Activated CD8-positive, alpha-beta memory T cell treated with anti-CD3 and anti-CD28 coated beads, Interleukin-2, amount 10 ng/mL, durations not matched to agents 7 days and 5 days (primary cell): Measurements from ENCODE around the gene GSX1. TPM values are rescaled to one million over a fixed set of nuclear protein-coding genes. Genes with fewer than 3 reads are reported as not detected.
"Not testable (repeated sequence)": the region's sequence is repeated elsewhere in the genome, so short reads cannot be mapped to it uniquely, and the experiment has no call there.

Source experiments
- ATAC-seq: fragments of 150-1000 bp; cut with Tn5 transposase; one replicate; pipeline ENCODE4 v1.10.0; 2021; ENCODE audit warnings: moderate library complexity
- CTCF ChIA-PET: fragments of 350-600 bp; sonication (Branson Sonifier 250); formaldehyde crosslinking; loops from one replicate; lab custom pipeline; 2021; ENCODE audit warnings: antibody characterized with exemption; lab: Charles Lee
- DNase-seq: peaks from one replicate; pipeline ENCODE4 v3.0.0-alpha.2; 2020
- H3K27ac Mint-ChIP-seq: one replicate; pipeline ENCODE4 v1.8.0; 2021; ENCODE audit warnings: mild to moderate bottlenecking, mixed read lengths
- H3K27me3 Mint-ChIP-seq: one replicate; pipeline ENCODE4 v1.8.0; 2021; ENCODE audit warnings: mixed read lengths
- H3K36me3 Mint-ChIP-seq: one replicate; pipeline ENCODE4 v1.8.0; 2021; ENCODE audit warnings: mild to moderate bottlenecking, mixed read lengths
- H3K4me1 Mint-ChIP-seq: one replicate; pipeline ENCODE4 v1.8.0; 2021; ENCODE audit warnings: mixed read lengths
- H3K4me3 Mint-ChIP-seq: one replicate; pipeline ENCODE4 v1.8.0; 2021; ENCODE audit warnings: mild to moderate bottlenecking, moderate library complexity, mixed read lengths
- H3K9me3 Mint-ChIP-seq: one replicate; pipeline ENCODE4 v1.8.0; 2022; ENCODE audit warnings: low read depth, mixed read lengths
- total RNA-seq, 2 experiments: library from RNA; stranded (reverse); gene quantifications; one replicate each; pipeline ENCODE4 v1.2.3, GENCODE V29; 2021

GSX1 gene
- total RNA-seq: not detected

GRCh38 chr13:27792393-27793218 lies at the start of gene GSX1:
GSX1 (plus strand) TSS chr13:27792483; CDS start chr13:27792691, 208 bp downstream.
- Mint-ChIP-seq H3K4me1 (peaks cover 29% of the 10 kb centered on the region), H3K27ac (peak within 1 kb of the TSS; percentile 22)

GRCh38 chr13:27744801-27745200 lies 47.5 kb upstream of the GSX1 start:
- no peak for DNase-seq
- no peaks in the 10 kb centered on the region for H3K36me3 Mint-ChIP-seq
- H3K27ac Mint-ChIP-seq: no peak overlapping the region
- no peak for ATAC-seq
- no peaks in the 10 kb centered on the region for H3K9me3 Mint-ChIP-seq
- CTCF ChIA-PET: no interaction called here
- no peaks in the 10 kb centered on the region for H3K4me1 Mint-ChIP-seq
- peaks cover 9% of the 10 kb centered on the region for H3K27me3 Mint-ChIP-seq
- H3K4me3 Mint-ChIP-seq: no peak overlapping the region

More at GRCh38 chr13:27792393-27793218, at the start of gene GSX1:
- CTCF ChIA-PET: no interaction called here
- DNase-seq (peak; percentile 63), ATAC-seq (peak; percentile 51)
- peaks cover 87% of the 10 kb centered on the region for H3K27me3 Mint-ChIP-seq
- H3K36me3 Mint-ChIP-seq: peaks cover 5% of the 10 kb centered on the region
- H3K9me3 Mint-ChIP-seq: no peaks in the 10 kb centered on the region
- H3K4me3 Mint-ChIP-seq: peak within 1 kb of the TSS; percentile 64

- DNase-seq (no peak), ATAC-seq (no peak)
- H3K27ac Mint-ChIP-seq: no peak overlapping the region
- no peaks in the 10 kb centered on the region for H3K36me3 Mint-ChIP-seq
- H3K9me3 Mint-ChIP-seq: no peaks in the 10 kb centered on the region
- H3K4me1 Mint-ChIP-seq: no peaks in the 10 kb centered on the region
- H3K27me3 Mint-ChIP-seq: peaks cover 8% of the 10 kb centered on the region
- CTCF ChIA-PET: no interaction called here
- no peak overlapping the region for H3K4me3 Mint-ChIP-seq
Measured at GRCh38 chr13:27745301-27745700, 47.0 kb upstream of the GSX1 start.

- not testable (repeated sequence) for H3K9me3 Mint-ChIP-seq
Measured at GRCh38 chr13:27748143-27748542, 44.1 kb upstream of the GSX1 start.

GRCh38 chr13:27751953-27752532 lies 40.2 kb upstream of the GSX1 start:
- Mint-ChIP-seq H3K9me3 (no peaks in the 10 kb centered on the region), H3K36me3 (no peaks in the 10 kb centered on the region), H3K27ac (no peak overlapping the region), H3K27me3 (peaks cover 21% of the 10 kb centered on the region), H3K4me3 (no peak overlapping the region), H3K4me1 (no peaks in the 10 kb centered on the region)
- no peak for DNase-seq
- CTCF ChIA-PET: interaction anchor here (1.6 kb wide), 1 partner anchor 74 kb away, joined by 3 read pairs; no protein-coding TSS in a partner anchor
- no peak for ATAC-seq

More at GRCh38 chr13:27748143-27748542, 44.1 kb upstream of the GSX1 start:
- ATAC-seq, H3K36me3 Mint-ChIP-seq, CTCF ChIA-PET, H3K4me3 Mint-ChIP-seq, H3K4me1 Mint-ChIP-seq, DNase-seq, H3K27ac Mint-ChIP-seq: not testable (repeated sequence)
- H3K27me3 Mint-ChIP-seq: peaks cover 26% of the 10 kb centered on the region

- ATAC-seq (no peak), DNase-seq (no peak)
- peaks cover 32% of the 10 kb centered on the region for H3K27me3 Mint-ChIP-seq
- no peak overlapping the region for H3K4me3 Mint-ChIP-seq
- H3K36me3 Mint-ChIP-seq: no peaks in the 10 kb centered on the region
- H3K4me1 Mint-ChIP-seq: no peaks in the 10 kb centered on the region
- H3K9me3 Mint-ChIP-seq: no peaks in the 10 kb centered on the region
- H3K27ac Mint-ChIP-seq: no peak overlapping the region
- CTCF ChIA-PET: interaction anchor here (1.4 kb wide), 1 partner anchor 61 kb away, joined by 4 read pairs; no protein-coding TSS in a partner anchor
Measured at GRCh38 chr13:27765650-27766049, 26.6 kb upstream of the GSX1 start.

GRCh38 chr13:27770809-27771208 lies 21.5 kb upstream of the GSX1 start:
- CTCF ChIA-PET: interaction anchor here (1.0 to 5.2 kb wide), 6 partner anchors 9 to 60 kb away, joined by 3 to 46 read pairs (median 6); no protein-coding TSS in a partner anchor

GRCh38 chr13:27772651-27773425 lies 19.4 kb upstream of the GSX1 start:
- H3K36me3 Mint-ChIP-seq: no peaks in the 10 kb centered on the region
- no peak for DNase-seq
- CTCF ChIA-PET: interaction anchor here (2.4 to 5.2 kb wide), 2 partner anchors 53 to 56 kb away, joined by 9 to 46 read pairs; no protein-coding TSS in a partner anchor
- no peak for ATAC-seq
- H3K4me3 Mint-ChIP-seq: no peak overlapping the region
- no peaks in the 10 kb centered on the region for H3K9me3 Mint-ChIP-seq
- no peak overlapping the region for H3K27ac Mint-ChIP-seq
- peaks cover 49% of the 10 kb centered on the region for H3K27me3 Mint-ChIP-seq
- H3K4me1 Mint-ChIP-seq: no peaks in the 10 kb centered on the region

More at GRCh38 chr13:27770809-27771208, 21.5 kb upstream of the GSX1 start:
- Mint-ChIP-seq H3K27ac (no peak overlapping the region), H3K27me3 (peaks cover 34% of the 10 kb centered on the region), H3K4me1 (no peaks in the 10 kb centered on the region), H3K9me3 (no peaks in the 10 kb centered on the region), H3K4me3 (no peak overlapping the region), H3K36me3 (no peaks in the 10 kb centered on the region)
- DNase-seq (peak; percentile 51), ATAC-seq (no peak)

- H3K27me3 Mint-ChIP-seq: peaks cover 53% of the 10 kb centered on the region
- CTCF ChIA-PET: interaction anchor here (5.2 kb wide), 1 partner anchor 51 kb away, joined by 46 read pairs; no protein-coding TSS in a partner anchor
- no peak for ATAC-seq
Measured at GRCh38 chr13:27774169-27774568, 18.1 kb upstream of the GSX1 start.

GRCh38 chr13:27774651-27775050 lies 17.6 kb upstream of the GSX1 start:
- Mint-ChIP-seq H3K27ac (no peak overlapping the region), H3K9me3 (no peaks in the 10 kb centered on the region), H3K4me1 (no peaks in the 10 kb centered on the region), H3K36me3 (no peaks in the 10 kb centered on the region), H3K27me3 (peaks cover 51% of the 10 kb centered on the region), H3K4me3 (no peak overlapping the region)
- CTCF ChIA-PET: interaction anchor here (5.2 kb wide), 1 partner anchor 51 kb away, joined by 46 read pairs; no protein-coding TSS in a partner anchor
- DNase-seq (no peak), ATAC-seq (no peak)

More at GRCh38 chr13:27774169-27774568, 18.1 kb upstream of the GSX1 start:
- Mint-ChIP-seq H3K9me3 (no peaks in the 10 kb centered on the region), H3K4me1 (no peaks in the 10 kb centered on the region), H3K36me3 (no peaks in the 10 kb centered on the region), H3K4me3 (no peak overlapping the region), H3K27ac (no peak overlapping the region)
- no peak for DNase-seq

GRCh38 chr13:27775943-27776342 lies 16.3 kb upstream of the GSX1 start:
- no peaks in the 10 kb centered on the region for H3K36me3 Mint-ChIP-seq
- no peaks in the 10 kb centered on the region for H3K4me1 Mint-ChIP-seq
- H3K4me3 Mint-ChIP-seq: no peak overlapping the region
- CTCF ChIA-PET: interaction anchor here (1.3 to 1.7 kb wide), 2 partner anchors 51 to 54 kb away, joined by 3 read pairs; no protein-coding TSS in a partner anchor
- H3K27me3 Mint-ChIP-seq: peaks cover 53% of the 10 kb centered on the region
- H3K27ac Mint-ChIP-seq: no peak overlapping the region
- ATAC-seq: no peak
- DNase-seq: no peak
- H3K9me3 Mint-ChIP-seq: no peaks in the 10 kb centered on the region

- Mint-ChIP-seq H3K36me3 (no peaks in the 10 kb centered on the region), H3K27ac (no peak overlapping the region), H3K4me1 (no peaks in the 10 kb centered on the region), H3K4me3 (no peak overlapping the region), H3K9me3 (no peaks in the 10 kb centered on the region), H3K27me3 (peaks cover 70% of the 10 kb centered on the region)
- ATAC-seq: no peak
- CTCF ChIA-PET: interaction anchor here (1.2 to 4.2 kb wide), 2 partner anchors 44 to 420 kb away, joined by 3 to 12 read pairs; no protein-coding TSS in a partner anchor
- no peak for DNase-seq
Measured at GRCh38 chr13:27782151-27782550, 10.1 kb upstream of the GSX1 start.

GRCh38 chr13:27783111-27783510 lies 9.2 kb upstream of the GSX1 start:
- H3K27me3 Mint-ChIP-seq: peaks cover 69% of the 10 kb centered on the region
- DNase-seq: no peak
- no peaks in the 10 kb centered on the region for H3K36me3 Mint-ChIP-seq
- no peak overlapping the region for H3K27ac Mint-ChIP-seq
- no peak for ATAC-seq
- H3K4me3 Mint-ChIP-seq: no peak overlapping the region
- no peaks in the 10 kb centered on the region for H3K9me3 Mint-ChIP-seq
- CTCF ChIA-PET: no interaction called here
- H3K4me1 Mint-ChIP-seq: no peaks in the 10 kb centered on the region
